NT2/D1 (cell line): ENCODE measurements around the gene PTPRF.

Experiments used
- DNase-seq: peaks from one replicate; pipeline ENCODE4 v3.0.0-alpha.2; 2011; ENCODE audit warnings: low read depth, low spot score
- H3K27me3 ChIP-seq: 2 replicates; pipeline ENCODE4 v1.6.0; 2011; ENCODE audit warnings: mild to moderate bottlenecking; ENCODE audit not compliant: insufficient read length, insufficient read depth
- H3K36me3 ChIP-seq: 2 replicates; pipeline ENCODE4 v1.6.1; 2011; ENCODE audit warnings: mild to moderate bottlenecking, low read length, mixed read lengths; ENCODE audit not compliant: insufficient read depth, insufficient read length
- H3K4me1 ChIP-seq: 2 replicates; pipeline ENCODE4 v1.5.1; 2011; ENCODE audit not compliant: insufficient read depth, insufficient read length
- H3K4me3 ChIP-seq: 2 replicates; pipeline ENCODE4 v1.5.1; 2011; ENCODE audit warnings: low read depth; ENCODE audit not compliant: insufficient read length
- H3K9ac ChIP-seq: 2 replicates; pipeline ENCODE4 v1.6.0; 2011; ENCODE audit warnings: low read depth; ENCODE audit not compliant: insufficient read length
- H3K9me3 ChIP-seq: 2 replicates; pipeline ENCODE4 v1.5.1; 2011; ENCODE audit warnings: mild to moderate bottlenecking, low read length; ENCODE audit not compliant: insufficient read depth
- SUZ12 ChIP-seq: IDR thresholded peaks from 2 replicates; pipeline ENCODE4 v1.6.1; 2011; ENCODE audit not compliant: insufficient read length, insufficient read depth; ENCODE audit errors: extremely low read depth
- YY1 ChIP-seq: IDR thresholded peaks from 2 replicates; pipeline ENCODE4 v1.6.1; 2011; ENCODE audit not compliant: insufficient read length, insufficient read depth
- ZNF274 ChIP-seq: IDR thresholded peaks from 2 replicates; pipeline ENCODE4 v1.6.1; 2011; ENCODE audit warnings: mild to moderate bottlenecking, low read depth, low read length

The PTPRF gene

GRCh38 chr1:43538143-43538487 lies 7.4 kb downstream of the PTPRF start:
- Histone ChIP-seq H3K9ac (no peak overlapping the region), H3K4me1 (peaks cover 8% of the 10 kb centered on the region), H3K36me3 (peaks cover 74% of the 10 kb centered on the region), H3K9me3 (no peaks in the 10 kb centered on the region), H3K27me3 (no peaks in the 10 kb centered on the region), H3K4me3 (no peak overlapping the region)
- no peak for DNase-seq
- TF ChIP-seq SUZ12 (no peak), ZNF274 (no peak), YY1 (no peak)

DNA sequence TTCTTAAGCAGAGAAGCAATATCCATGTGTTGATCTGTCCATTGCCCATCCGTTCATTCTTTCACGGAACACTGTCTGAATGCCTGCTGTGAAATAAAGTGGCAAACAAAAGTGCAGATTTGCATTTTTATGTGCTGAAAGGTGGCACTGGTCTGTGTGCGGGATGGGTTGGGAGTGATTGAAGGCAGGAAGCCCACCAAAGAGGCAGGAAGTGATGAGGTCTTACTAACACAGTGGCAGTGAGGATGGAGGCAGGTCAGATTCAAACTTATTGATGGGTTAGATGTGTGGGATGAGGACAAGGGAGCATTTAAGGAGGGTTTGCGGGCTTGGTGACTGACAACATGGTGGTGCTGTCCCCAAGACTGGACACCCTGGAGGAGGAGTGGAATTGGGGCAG lies 8.3 kb downstream of the PTPRF start:
- no peaks in the 10 kb centered on the region for H3K9me3 ChIP-seq
- no peak for DNase-seq
- H3K4me3 ChIP-seq: no peak overlapping the region
- H3K4me1 ChIP-seq: peaks cover 7% of the 10 kb centered on the region
- H3K27me3 ChIP-seq: no peaks in the 10 kb centered on the region
- peaks cover 77% of the 10 kb centered on the region for H3K36me3 ChIP-seq
- no peak for TF ChIP-seq SUZ12
- no peak for TF ChIP-seq YY1
- TF ChIP-seq ZNF274: no peak
- H3K9ac ChIP-seq: no peak overlapping the region

DNA sequence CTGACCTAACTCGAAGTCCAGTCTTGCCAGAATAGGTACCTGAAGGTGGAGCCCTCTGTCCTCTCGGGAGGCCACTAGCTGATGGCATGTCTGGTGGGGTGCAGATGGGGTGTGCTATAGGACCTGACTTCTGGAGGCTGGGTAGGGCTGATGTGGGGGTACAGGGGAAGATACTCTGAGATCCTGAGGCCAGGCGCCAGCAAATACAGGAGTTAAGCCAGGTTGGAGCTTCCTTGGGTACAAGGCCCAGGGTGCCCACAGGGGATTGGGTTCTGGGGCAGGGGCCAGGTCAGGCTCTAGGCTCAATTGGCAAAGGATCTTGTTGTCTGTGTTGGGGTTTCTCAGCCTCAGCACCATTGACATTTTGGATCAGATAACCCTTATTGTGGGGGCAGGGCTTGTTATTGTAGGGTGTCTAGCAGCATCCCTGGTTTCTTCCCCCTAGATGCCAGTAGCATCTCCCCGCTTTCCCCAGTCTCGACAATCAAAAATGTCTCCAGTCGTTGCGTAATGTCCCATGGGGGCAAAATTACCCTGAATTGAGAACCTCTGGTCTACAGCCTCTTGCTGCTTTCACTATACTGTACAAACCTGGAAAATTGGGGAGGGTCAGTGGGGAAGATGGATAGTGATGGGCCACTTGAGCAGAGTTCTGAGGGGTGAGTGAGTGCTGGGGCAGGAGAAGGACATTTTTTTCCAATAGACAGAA lies 9.2 kb downstream of the PTPRF start:
- Histone ChIP-seq H3K9ac (no peak overlapping the region), H3K36me3 (peaks cover 75% of the 10 kb centered on the region), H3K4me3 (no peak overlapping the region), H3K4me1 (peaks cover 16% of the 10 kb centered on the region), H3K27me3 (no peaks in the 10 kb centered on the region), H3K9me3 (no peaks in the 10 kb centered on the region)
- DNase-seq: no peak
- TF ChIP-seq SUZ12: no peak
- no peak for TF ChIP-seq ZNF274
- no peak for TF ChIP-seq YY1

DNA sequence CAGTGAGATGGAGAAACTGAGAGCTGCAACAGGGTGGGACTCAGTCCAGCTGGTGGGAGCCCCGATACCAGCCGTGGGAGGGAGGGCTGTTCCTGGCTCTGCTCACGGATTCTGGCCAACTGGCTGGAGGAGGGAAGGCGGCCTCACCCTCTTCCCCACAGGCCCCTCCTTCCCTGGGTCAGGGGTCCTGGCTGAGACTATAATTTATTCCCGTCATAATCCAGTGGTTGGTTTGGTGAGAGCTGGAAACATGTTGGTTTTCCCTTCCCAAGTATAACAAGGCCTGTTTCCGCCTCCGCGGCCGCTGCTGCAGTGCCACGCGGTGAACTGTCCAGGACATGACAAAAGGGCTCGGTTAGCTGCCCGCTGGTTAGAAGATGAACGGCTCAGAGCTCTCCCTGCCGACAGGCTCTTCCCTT lies 10.0 kb downstream of the PTPRF start:
- DNase-seq: no peak
- no peaks in the 10 kb centered on the region for H3K27me3 ChIP-seq
- peaks cover 81% of the 10 kb centered on the region for H3K36me3 ChIP-seq
- no peak overlapping the region for H3K9ac ChIP-seq
- H3K4me1 ChIP-seq: peaks cover 24% of the 10 kb centered on the region
- no peak for TF ChIP-seq SUZ12
- TF ChIP-seq ZNF274: no peak
- TF ChIP-seq YY1: no peak
- no peak overlapping the region for H3K4me3 ChIP-seq
- no peaks in the 10 kb centered on the region for H3K9me3 ChIP-seq

DNA sequence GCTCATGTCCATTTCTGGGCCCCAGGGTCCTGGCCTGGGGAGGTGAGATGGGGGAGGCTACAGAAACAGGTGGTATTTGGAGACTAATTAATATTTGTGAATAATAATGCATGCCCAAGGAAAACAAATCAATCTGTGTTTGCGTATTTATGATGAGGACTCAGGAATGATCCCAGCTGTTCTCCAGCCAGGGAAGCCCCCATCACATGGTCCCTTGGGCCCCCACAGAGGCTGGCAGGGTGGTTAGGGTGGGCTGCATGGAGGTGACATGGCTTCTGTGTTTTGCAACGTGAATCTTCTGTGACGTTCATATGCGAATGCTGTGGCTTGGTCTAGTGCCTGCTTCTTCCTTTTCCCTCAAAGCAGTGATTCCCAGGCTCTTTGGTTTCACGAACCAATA lies 10.5 kb downstream of the PTPRF start:
- no peaks in the 10 kb centered on the region for H3K9me3 ChIP-seq
- peaks cover 83% of the 10 kb centered on the region for H3K36me3 ChIP-seq
- no peaks in the 10 kb centered on the region for H3K27me3 ChIP-seq
- H3K4me3 ChIP-seq: no peak overlapping the region
- H3K9ac ChIP-seq: no peak overlapping the region
- DNase-seq: no peak
- TF ChIP-seq YY1 (no peak), SUZ12 (no peak), ZNF274 (no peak)
- H3K4me1 ChIP-seq: peaks cover 26% of the 10 kb centered on the region

GRCh38 chr1:43541721-43542401 lies 11.2 kb downstream of the PTPRF start:
- DNase-seq: no peak
- H3K36me3 ChIP-seq: peaks cover 88% of the 10 kb centered on the region
- TF ChIP-seq SUZ12 (no peak), YY1 (no peak), ZNF274 (no peak)

GRCh38 chr1:43542527-43543458 lies 12.1 kb downstream of the PTPRF start:
- no peak overlapping the region for H3K9ac ChIP-seq
- H3K27me3 ChIP-seq: no peaks in the 10 kb centered on the region
- peaks cover 42% of the 10 kb centered on the region for H3K4me1 ChIP-seq
- no peak for DNase-seq
- no peak overlapping the region for H3K4me3 ChIP-seq
- H3K36me3 ChIP-seq: peaks cover 88% of the 10 kb centered on the region
- H3K9me3 ChIP-seq: no peaks in the 10 kb centered on the region
- TF ChIP-seq ZNF274 (no peak), SUZ12 (no peak), YY1 (no peak)

More at GRCh38 chr1:43541721-43542401, 11.2 kb downstream of the PTPRF start:
- Histone ChIP-seq H3K4me3 (no peak overlapping the region), H3K27me3 (no peaks in the 10 kb centered on the region), H3K9ac (no peak overlapping the region), H3K9me3 (no peaks in the 10 kb centered on the region), H3K4me1 (peaks cover 34% of the 10 kb centered on the region)
